Rectal smooth muscle tissue (tissue), 1 donor: ENCODE measurements around the gene TAOK3.
"Not testable (repeated sequence)": the region's sequence is repeated elsewhere in the genome, so short reads cannot be mapped to it uniquely, and the experiment has no call there.

ENCODE experiments used
- H3K27ac ChIP-seq: one replicate; pipeline ENCODE4 v1.7.0; 2013; ENCODE audit warnings: low read depth, low read length, inconsistent platforms
- H3K27me3 ChIP-seq: one replicate; pipeline ENCODE4 v1.7.0; 2013; ENCODE audit warnings: low read length; ENCODE audit not compliant: control insufficient read depth, insufficient read depth
- H3K36me3 ChIP-seq: one replicate; pipeline ENCODE4 v1.7.0; 2013; ENCODE audit warnings: low read length; ENCODE audit not compliant: control insufficient read depth, insufficient read depth
- H3K4me1 ChIP-seq: one replicate; pipeline ENCODE4 v1.7.0; 2013; ENCODE audit warnings: low read length; ENCODE audit not compliant: control insufficient read depth, insufficient read depth
- H3K4me3 ChIP-seq: one replicate; pipeline ENCODE4 v1.7.0; 2013; ENCODE audit warnings: low read length
- H3K9ac ChIP-seq: one replicate; pipeline ENCODE4 v1.7.0; 2013; ENCODE audit warnings: low read length

Gene TAOK3

DNA sequence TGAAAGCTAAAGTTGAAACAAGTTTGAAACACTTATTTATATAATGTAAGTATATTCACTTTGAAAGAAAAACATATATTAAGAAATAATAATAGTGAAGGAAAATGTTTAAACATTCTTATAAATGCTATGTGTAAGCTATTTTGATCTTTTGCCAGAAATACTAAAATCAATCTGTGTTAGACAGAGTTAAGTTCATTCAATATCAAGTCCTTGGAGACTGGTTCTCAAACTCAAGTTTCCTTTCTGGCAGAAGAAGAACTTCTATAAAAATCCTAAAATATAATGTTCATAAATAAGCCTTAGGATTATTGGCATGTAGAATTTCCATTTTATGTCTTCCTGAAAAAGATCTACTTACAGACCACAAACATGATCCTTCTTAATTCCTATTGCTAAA, 45.3 kb downstream of the TAOK3 start:
- no peak overlapping the region for H3K9ac ChIP-seq
- H3K27ac ChIP-seq = no peak overlapping the region
- no peaks in the 10 kb centered on the region for H3K27me3 ChIP-seq
- no peak overlapping the region for H3K4me3 ChIP-seq
- H3K36me3 ChIP-seq = no peaks in the 10 kb centered on the region
- H3K4me1 ChIP-seq = no peaks in the 10 kb centered on the region

DNA sequence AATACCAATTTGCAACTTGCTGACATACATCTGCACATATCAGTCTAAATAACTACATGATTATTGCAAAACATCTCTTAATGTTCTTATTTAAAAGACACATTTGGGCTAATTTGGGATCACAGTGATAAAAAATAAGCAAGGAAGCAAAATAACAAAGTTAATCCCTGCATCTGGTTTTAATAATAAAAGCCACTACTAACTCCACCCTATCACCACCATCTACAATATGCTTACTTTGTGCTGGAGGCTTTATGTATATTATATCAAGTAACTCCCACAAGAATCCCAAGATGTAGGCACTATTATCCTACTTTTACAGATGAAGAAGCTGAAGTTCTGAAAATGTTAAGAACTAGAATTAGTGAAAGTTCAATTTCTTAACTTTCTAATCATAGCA, 45.7 kb downstream of the TAOK3 start:
- Histone ChIP-seq H3K9ac (no peak overlapping the region), H3K36me3 (no peaks in the 10 kb centered on the region), H3K27ac (no peak overlapping the region), H3K27me3 (no peaks in the 10 kb centered on the region), H3K4me1 (no peaks in the 10 kb centered on the region), H3K4me3 (no peak overlapping the region)

DNA sequence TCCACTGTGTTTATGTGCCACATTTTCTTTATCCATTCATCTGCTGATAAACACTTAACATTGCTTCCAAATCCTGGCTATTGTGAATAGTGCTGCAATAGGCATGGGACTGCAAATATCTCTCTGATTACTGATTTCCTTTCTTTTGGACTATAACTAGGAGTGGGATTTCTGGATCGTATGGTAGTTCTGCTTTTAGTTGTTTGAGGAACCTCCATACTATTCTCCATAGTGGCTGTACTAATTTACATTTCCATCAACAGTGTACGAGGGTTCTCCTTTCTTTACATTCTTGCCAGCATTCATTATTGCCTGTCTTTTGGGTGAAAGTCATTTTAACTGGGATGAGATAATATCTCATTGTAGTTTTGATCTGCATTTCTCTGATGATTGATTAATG, 47.6 kb downstream of the TAOK3 start:
- no peak overlapping the region for H3K4me3 ChIP-seq
- H3K36me3 ChIP-seq = no peaks in the 10 kb centered on the region
- H3K4me1 ChIP-seq = no peaks in the 10 kb centered on the region
- no peak overlapping the region for H3K27ac ChIP-seq
- no peaks in the 10 kb centered on the region for H3K27me3 ChIP-seq
- H3K9ac ChIP-seq = no peak overlapping the region

DNA sequence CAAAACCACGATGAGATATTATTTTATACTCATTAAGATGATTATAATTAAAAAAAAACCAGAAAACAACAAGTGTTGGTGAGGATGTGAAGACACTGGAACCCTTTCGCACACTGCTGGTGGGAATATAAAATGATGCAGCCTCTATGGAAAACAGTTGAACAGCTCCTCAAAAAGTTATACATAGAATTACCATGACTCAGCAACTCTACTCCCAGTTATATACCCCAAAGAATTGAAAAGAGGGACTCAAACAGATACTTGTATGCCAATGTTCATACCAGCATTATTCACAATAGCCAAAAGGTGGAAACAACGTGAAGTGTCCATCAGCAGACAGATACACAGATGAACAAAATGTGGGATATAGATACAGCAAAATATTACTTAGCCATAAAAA, 53.1 kb downstream of the TAOK3 start:
- H3K27me3 ChIP-seq = no peaks in the 10 kb centered on the region
- no peak overlapping the region for H3K4me3 ChIP-seq
- no peaks in the 10 kb centered on the region for H3K36me3 ChIP-seq
- no peaks in the 10 kb centered on the region for H3K4me1 ChIP-seq
- H3K9ac ChIP-seq = no peak overlapping the region
- no peak overlapping the region for H3K27ac ChIP-seq

DNA sequence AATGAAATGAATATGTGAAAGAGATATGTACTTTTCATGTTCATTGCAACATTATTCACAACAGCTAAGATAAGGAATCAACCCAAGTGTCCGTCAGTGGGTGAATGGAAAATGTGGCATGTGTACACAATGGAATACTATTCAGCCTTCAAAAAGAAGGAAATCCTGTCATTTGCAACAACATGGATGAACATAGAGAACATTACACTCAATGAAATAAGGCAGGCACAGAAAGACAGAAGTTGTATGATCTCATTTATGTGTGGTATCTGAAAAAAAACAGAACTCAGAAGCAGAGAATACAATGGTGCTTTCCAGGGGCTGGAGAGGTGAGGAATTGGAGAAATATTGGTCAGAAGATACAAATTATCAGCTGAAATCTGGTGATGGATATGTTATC, 54.0 kb downstream of the TAOK3 start:
- Histone ChIP-seq H3K9ac (no peak overlapping the region), H3K36me3 (no peaks in the 10 kb centered on the region), H3K4me3 (no peak overlapping the region), H3K27me3 (no peaks in the 10 kb centered on the region), H3K27ac (no peak overlapping the region), H3K4me1 (no peaks in the 10 kb centered on the region)

DNA sequence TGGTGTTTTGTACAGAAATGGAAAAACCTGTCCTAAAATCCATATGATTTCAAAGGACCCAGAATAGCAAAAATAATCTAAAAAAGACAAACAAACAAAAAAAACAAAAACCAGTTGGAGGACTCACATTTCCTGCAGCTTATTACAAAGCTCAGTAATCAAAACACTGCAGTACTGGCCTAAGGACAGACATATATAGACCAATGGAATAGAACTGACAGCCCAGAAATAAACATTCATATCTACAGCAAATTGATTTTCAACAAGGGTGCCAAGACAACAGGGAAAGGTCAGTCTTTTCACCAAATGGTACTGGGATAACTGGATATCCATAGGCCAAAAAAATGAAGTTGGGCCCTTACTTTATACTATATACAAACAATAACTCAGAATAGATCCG, 55.0 kb downstream of the TAOK3 start:
- no peak overlapping the region for H3K27ac ChIP-seq
- no peak overlapping the region for H3K9ac ChIP-seq
- H3K36me3 ChIP-seq = no peaks in the 10 kb centered on the region
- H3K4me3 ChIP-seq = no peak overlapping the region
- H3K27me3 ChIP-seq = no peaks in the 10 kb centered on the region
- no peaks in the 10 kb centered on the region for H3K4me1 ChIP-seq

DNA sequence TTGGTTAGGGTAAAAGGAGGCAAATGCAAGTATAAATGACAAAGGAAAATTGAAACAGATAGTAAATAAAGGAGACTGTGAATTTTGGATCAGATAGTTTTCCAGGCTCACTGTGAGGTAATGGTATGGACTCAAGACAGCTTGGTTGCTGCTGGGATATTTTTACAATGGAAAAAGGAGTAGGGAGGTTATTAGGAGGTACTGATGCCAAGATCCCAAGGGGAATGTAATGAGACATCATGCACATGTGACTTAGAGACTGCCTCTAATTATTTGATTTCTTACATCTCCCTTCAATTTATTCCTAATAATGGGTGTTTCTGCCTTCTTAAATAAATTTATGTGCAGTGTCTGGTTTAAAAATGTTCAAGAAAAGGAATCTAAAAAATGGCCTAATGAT, 56.9 kb downstream of the TAOK3 start:
- Histone ChIP-seq H3K4me3 (no peak overlapping the region), H3K4me1 (no peaks in the 10 kb centered on the region), H3K36me3 (no peaks in the 10 kb centered on the region), H3K9ac (no peak overlapping the region), H3K27me3 (no peaks in the 10 kb centered on the region), H3K27ac (no peak overlapping the region)

DNA sequence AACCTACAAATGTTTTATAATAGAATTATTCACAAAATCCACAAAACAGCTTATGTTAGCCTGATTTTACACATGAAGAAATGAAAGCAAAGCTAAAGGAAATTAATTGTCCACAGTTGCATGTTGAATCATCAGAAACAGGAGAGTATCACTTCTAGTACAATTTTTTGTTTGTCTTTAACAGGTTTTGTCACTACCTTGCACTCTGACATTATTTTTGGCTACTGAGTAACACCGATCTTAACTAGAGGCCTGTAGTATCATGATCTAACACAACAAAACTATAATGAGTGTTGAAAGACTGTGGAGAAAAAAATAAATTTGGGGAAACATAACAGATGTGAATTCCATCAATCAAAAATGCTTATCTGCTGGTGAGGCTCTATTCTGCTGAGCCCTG, 60.1 kb downstream of the TAOK3 start:
- Histone ChIP-seq H3K4me1 (no peaks in the 10 kb centered on the region), H3K4me3 (no peak overlapping the region), H3K27ac (no peak overlapping the region), H3K36me3 (no peaks in the 10 kb centered on the region), H3K9ac (no peak overlapping the region), H3K27me3 (no peaks in the 10 kb centered on the region)

DNA sequence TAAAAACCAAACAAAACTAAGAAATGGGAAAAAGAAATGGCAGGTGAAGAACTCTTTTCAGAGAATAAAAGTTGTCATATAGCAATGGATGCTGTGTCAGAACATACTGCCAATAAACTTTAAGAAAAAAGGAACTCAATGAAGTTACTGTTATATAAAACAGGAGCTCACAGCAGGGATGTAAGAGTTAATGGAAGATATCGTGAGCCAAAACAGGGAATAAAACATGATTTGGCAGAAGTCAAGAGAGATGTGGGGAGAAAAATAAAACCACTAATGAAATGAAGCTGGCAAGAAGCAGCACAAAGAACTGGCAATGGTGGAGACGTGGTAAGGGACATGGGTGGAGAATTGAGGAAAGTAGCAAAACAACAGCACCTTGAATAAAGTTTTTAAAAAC, 61.0 kb downstream of the TAOK3 start:
- Histone ChIP-seq H3K4me3 (no peak overlapping the region), H3K36me3 (no peaks in the 10 kb centered on the region), H3K4me1 (no peaks in the 10 kb centered on the region), H3K27ac (no peak overlapping the region), H3K9ac (no peak overlapping the region), H3K27me3 (no peaks in the 10 kb centered on the region)

DNA sequence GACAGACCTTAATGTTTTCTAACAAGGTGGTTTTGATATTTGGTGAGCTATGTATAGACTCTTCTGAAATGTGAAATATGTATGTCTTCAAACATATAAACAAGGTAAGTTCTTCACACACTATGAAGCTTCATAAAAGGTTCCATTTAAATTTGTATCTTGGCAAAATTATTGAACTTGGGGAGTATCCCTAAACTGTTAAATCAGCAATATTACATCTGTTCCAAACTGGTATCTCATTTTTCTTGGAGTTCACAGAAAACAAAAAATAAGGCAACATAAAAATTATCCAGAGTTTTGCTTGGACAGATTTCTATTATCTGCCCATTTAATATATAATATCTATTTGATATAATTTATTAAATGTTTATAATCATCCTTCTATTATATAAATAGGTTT, 62.4 kb downstream of the TAOK3 start:
- Histone ChIP-seq H3K4me1 (no peaks in the 10 kb centered on the region), H3K9ac (no peak overlapping the region), H3K27me3 (no peaks in the 10 kb centered on the region), H3K36me3 (no peaks in the 10 kb centered on the region), H3K27ac (no peak overlapping the region), H3K4me3 (no peak overlapping the region)

DNA sequence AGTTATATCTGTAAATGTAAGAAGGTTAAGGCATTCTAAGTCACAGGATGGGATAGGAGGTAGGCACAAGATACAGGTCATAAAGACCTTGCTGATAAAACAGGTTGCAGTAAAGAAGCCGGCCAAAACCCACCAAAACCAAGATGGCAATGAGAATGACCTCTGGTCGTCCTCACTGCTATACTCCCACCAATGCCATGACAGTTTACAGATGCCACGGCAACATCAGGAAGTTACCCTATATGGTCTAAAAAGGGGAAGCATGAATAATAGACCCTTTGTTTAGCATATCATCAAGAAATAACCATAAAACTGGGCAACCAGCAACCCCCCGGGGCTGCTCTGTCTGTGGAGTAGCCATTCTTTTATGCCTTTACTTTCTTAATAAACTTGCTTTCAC, 64.7 kb downstream of the TAOK3 start:
- H3K4me1 ChIP-seq, H3K9ac ChIP-seq, H3K36me3 ChIP-seq, H3K27me3 ChIP-seq, H3K4me3 ChIP-seq, H3K27ac ChIP-seq: not testable (repeated sequence)

DNA sequence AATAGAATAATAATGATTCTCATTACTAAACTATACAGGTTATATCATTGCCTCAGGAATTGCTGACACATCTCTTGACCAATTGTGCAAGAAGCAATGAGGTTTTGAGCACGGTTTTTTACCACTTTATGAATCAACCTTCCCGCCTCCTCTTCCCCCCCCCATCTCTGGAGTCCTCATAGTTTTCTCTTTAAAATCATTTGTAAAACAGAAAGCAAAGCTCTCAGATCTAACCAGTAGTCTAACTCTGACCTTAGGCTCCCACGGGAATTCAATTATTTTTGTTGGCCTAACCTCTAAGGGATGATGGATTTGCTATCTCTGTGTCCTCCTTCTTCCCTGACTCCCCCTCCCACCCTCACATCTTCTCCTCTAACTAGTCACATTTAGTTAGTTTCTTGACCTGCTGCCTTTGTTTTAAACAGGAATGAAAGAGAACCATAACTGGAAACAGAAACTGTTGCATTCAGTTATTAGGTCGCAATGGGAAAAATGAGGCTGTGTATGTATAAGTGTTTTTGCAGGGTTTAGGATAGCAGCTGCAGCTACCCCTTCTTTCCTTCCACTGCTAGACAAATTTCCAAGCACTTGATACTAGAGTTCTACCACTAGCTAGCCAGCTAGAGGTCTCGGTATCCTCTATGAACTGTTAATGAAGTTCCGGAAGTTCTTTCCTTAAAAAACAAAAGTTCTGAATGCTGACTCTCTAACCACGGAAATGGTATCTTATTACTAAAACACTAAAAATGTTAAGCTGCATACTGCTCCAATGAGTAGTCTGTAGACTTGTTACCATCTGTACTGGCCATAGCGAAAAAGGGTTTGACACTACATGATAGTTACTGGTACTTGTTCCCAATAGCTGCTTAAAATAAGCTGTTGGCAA, 65.4 kb downstream of the TAOK3 start:
- Histone ChIP-seq H3K4me3 (no peak overlapping the region), H3K27ac (no peak overlapping the region), H3K9ac (no peak overlapping the region), H3K36me3 (no peaks in the 10 kb centered on the region), H3K4me1 (no peaks in the 10 kb centered on the region), H3K27me3 (no peaks in the 10 kb centered on the region)

DNA sequence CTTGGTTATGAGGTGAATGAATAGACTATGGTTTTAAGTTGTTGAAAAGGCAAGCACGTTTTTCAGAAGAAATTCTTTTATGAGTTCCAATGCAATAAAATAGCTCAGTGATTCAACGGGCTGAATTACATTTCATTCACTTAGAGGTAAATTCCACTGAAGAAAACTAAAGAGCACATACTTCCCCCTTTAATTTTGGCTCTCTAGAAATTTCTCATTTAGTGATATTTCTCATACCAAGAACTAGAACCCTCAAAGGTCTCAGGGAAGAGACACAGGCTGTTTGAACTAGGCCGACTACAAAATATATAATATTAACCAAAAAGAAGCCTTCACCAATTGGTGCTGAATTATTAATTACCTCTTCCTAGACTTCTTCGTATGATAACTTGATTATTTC, 68.6 kb downstream of the TAOK3 start:
- no peaks in the 10 kb centered on the region for H3K36me3 ChIP-seq
- no peak overlapping the region for H3K27ac ChIP-seq
- no peaks in the 10 kb centered on the region for H3K27me3 ChIP-seq
- H3K9ac ChIP-seq = no peak overlapping the region
- no peaks in the 10 kb centered on the region for H3K4me1 ChIP-seq
- no peak overlapping the region for H3K4me3 ChIP-seq
